ENCODE results near the gene FBXW11.
A peak's percentile ranks its signal among the peaks of the same experiment; 100 is the strongest.

Gene FBXW11

DNA sequence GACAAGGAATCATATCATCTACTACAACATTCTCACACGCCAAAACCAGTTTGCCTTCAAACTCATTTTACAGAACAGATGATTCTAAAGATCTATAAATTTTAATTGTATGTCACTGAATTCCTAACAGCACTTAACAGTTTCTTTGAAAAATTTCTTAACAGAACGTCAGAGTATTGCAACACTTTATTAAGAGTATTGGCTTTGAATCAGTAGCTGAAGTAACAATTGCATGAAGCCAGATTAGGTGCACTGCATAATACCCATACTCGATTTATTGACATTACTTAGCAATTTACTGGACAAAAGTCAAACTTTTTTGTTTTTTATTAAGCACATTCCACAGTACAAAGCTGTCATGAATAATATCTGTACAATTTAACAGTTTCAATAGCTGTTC lies 145.1 kb downstream of the FBXW11 start:
- no peak for DNase-seq

DNA sequence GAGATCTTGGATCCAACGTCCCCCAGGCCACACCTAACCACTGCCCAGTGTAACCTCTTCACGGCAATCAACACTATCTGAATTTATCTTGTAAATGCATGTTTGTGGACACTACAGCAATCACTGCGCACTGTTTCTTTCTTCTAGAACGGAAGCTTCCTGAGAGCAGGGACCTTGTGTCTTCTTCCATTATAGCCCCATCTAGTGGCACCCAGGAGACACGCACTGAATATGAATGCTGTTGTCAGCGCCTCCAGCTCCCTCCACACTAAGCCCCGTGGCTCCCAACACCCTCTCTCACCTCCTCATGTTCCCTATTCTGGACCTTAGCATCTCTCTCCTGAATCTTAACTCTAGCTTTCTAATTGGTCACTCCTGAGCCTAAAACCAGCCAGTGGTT lies 148.1 kb downstream of the FBXW11 start:
- no peak for DNase-seq

DNA sequence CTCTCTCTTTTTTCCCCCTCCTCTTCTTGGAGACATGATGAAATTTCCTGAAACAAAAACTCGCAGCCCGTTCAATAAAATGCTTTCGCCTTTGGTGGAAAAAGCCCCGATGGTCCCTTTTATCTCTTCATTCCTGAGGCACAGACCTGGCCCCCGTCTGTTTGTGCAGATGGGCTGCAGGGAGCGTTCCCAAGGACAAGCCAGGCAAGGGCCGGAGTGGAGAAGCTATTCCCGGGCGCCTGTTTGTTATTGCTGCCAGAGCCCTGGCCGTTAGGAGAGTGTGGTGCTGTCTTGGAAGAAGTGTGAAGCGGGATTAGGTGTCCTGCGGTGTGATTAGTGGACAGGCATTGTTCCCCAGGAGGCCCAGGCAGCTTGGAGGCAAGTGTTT lies 149.0 kb downstream of the FBXW11 start:
- no peak for DNase-seq

DNA sequence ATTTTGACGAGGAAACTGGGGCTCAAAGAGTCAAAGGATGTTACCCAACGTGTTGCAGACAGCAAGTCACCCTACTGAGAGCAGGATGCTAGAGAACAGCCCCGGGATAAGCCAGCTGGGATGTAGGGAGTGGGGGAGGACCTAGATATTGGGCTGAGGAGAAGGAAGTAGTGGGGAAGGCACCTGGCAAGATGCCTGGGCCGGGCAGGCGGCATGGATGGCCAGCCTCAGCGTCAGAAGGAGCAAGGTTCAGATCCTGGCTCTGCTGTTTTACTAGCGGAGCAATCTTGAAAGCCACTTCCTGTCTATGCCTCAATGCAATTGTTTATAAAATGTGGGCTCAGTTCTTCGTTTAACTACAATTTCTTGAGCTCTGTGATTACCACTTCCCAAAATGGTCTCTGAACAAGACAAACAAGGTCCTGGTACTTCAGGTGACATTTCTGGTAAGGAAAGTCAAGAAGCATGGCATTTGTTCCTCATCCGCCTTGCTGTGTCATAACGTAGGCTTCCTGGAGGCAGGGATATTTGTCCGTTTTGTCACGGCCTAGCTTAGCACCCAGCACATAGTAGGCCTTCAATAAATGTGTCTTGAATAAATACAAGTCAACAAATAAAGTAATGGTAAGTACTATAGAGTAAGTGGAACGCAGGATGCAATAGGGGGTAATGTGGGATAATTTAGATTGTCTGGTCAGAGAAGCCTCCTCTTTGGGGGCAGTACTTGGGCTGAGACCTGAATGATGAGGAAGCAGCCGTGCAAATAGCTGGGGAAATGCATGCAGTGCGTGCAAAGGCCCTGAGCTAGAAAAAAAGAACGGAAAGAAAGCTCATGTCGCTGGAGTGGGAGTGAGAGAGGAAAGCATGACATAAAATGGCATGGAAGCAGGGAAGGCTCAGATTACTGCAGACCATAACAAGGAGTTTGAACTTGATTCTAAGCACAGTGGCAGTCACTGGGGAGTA lies 150.4 kb downstream of the FBXW11 start:
- peak; percentile 14 for DNase-seq

DNA sequence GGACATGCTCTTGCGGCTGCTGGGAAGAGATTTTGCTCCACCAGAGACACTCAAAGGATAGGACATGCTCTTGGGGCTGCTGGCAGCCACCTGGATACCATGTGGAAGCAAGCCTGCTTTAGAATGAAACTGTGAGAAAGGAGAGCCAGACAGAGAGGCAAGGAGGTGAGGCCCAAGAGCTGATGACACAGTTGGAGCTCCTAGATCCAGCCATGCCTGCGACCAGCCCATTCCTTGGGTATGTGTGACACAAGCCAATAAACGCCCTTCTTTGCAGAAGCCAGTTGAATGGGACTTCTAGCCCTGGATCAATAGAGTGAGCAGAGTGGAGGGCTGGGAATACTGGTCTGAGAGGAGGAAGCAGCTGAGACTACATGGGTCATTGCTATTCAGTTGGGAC lies 151.2 kb downstream of the FBXW11 start:
- no peak for DNase-seq

DNA sequence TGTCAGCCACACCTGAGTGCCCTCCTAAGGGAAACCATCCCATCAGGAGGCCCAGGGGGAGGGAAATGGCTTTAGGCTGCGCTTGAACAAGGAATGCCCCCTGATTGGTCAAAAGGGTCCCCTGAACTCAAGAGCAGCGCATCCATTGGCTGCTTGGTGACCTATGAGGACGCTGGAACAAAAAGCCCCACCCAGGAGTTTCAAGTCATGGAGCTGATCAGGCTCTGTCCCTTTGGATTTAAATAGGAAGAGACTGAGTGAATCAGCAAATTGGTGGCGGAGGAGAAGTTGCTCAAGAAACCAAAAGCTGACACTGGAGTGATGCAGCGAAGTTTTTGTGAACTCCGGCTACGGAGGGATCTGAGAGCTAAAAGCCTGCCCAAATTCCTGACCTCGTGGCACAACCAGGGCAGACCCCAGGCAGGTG lies 154.2 kb downstream of the FBXW11 start:
- no peak for DNase-seq

DNA sequence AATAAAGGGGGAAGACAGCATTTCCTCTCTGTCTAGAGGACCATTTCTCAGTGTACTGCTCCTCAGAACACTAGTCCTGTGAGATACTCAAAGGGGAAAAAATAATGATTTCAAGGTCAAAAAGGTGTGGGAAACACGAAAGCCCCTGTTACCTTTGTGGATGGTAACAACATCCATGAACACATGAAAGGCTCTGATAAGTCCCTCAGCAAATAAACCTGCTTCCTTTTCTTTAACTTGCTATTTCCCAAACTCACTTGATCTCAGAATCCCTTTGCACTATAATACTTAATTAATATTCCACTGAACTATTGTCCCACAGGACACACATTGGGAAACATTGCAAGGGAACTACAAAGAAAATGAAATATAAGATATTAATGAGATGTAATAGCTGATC lies 155.2 kb downstream of the FBXW11 start:
- no peak for DNase-seq

DNA sequence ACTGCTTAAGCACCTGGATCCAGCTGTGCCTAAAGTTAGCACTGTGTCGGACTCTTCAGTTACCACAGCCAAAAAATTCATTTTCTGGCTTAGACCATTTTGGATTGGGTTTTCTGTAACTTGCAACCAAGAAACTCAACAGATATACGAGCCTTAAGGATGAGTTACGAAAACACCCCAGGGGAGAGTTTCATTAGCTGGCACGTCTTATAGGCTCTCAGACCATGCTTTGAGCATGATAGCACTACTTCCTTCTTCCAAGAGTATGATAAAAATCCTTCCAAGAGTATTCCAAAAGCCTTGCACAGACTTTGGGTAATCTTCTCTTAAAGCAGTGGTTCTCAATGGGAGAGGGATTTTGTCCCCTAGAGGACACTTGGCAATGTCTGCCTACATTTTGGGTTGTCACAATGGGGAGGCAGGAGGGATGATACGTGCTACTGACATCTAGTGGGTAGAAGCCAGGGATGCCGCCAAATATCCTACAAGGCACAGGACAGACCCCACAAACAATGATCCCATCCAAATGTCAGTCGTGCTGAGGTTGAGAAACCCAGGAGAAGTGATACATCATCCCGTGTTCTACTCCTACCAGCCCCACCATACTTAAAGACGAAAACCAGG lies 156.0 kb downstream of the FBXW11 start:
- peak; percentile 26 for DNase-seq

DNA sequence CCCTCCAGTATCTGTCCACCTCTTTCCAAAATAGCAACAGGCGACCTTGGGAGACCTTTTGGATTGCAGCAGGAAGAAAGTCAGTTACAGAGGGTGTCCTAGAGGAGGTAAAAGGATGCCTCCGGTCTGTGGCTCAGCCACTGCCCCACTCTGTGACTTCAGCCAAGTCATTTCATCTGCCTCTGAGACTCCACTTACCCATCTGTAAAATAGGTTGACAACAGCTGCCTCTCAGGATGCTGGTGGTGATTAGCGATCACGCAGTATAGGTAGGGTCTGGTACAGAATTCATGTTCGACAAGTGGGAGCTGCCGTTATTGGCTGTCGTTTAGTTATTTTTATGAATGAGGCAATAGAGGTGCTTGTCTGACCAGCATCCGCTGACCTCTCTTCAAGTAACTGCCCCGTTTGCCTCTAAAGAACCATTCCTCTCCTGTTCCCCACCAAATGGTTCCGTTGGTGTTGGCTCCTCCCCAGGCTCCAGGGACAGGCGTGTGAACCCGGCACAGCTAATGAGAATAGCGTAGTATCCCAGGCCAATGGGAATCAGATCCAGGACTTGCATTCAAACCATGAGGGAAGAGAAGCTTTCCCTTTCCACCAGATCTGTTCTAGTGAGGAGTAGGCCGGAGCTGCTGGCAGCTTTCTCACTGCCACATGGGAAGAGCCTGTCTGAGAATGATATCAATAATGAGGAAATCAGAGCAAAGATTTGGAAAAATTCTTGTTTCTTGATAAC lies 156.7 kb downstream of the FBXW11 start:
- DNase-seq = no peak

DNA sequence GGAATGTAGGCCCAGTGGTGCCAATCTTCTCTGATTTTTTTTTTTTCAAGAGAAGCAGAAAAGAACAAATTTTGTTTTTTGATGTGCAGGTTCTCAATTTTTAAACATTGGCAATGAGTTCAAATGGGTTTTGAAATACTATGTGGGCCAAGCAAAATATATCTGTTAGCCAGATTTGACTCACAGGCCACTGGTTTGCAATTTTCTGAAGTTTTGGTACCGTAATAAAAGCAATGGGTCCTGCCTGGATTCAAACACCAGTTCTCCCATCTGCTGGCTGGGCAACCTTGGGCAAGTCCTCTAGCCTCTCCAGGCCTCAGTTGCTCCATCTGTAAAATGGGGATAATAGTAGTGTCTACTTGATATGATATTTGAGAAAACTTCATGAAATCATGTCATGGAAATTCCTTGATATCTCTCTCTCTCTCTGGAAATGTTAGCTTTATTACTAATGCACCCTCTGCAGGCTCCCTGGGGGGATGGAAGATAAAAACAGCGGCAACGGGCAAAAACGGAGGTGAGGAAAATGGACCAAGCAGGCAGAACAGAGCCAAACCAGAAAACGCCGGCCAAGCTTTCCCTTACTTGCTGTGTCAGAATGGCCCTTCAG lies 157.4 kb downstream of the FBXW11 start:
- DNase-seq = no peak

DNA sequence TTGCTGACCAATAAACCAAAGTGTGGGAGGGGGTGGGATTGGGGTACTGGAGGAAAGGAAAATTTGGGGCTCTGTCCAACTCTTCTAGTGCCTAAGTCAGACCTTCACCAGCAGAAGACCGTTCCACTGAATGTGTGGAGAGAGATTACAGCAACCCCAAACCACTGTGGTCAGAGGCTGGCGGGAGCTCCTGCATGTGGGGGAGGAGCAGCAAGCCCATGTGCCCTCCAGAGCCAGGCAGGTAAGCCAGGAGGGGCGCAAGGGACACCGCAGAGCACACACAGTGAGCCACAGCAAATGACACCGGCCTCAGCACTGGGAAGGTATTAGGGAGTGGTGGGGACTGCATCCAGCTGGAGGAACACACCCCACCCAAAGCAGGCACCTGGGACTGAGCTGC lies 158.0 kb downstream of the FBXW11 start:
- DNase-seq = no peak

DNA sequence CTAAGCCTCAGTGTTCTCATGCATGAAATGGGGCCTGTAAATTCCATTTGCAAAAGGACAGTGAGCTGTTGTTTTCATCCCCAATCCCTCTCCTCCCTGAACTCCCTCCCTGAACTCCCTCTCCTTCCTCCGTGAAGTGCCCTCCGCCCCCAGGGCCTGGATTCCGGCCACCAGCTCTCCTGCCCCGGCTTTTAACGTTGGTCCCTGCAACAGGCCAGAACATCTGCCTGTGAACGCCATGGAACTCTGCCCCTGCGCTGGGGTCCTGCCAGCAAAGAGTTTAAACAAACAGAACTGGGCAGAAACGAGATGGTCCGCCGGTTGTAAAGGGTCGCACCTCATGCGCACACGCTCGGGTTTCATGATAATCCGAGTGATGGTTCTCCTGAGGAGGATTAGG lies 158.4 kb downstream of the FBXW11 start:
- DNase-seq = no peak

DNA sequence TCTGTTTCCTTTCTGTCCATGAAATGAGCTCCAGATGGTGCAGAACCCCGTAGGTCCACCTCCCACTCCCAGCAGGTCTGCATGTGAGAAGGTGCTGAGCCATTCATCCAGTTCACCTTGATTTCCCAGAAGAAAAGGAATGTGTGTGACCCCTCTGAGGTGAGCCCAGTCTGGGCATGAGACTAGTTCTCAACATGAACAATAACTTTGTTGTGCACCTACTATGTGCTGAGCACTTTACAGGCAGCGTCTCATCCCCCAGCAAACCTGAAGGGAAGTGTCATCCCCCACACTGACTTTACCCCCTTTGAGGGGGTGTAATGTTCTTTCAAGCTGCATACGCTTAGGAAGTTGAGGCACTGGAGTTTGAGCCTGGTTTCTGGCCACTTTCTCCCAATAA lies 159.4 kb downstream of the FBXW11 start:
- DNase-seq = no peak

DNA sequence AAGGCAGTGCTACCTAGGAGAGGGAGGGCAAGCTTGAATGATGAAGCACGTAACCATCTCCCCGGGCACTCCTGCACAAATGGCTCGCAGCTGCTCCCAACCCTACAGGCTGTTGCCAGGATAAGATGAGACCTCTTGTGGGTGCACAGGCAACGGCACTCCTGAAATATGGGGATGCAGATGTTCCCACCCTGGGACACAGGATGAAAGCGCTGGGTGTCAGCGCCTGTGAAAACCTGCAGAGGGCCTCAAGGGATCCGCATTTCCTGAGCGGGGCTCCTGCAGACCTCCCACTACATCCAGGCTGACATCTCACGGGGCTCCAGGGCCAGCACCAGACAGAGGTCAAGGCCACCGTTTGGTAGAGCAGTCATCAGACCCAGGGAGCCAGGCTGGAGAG lies 160.1 kb downstream of the FBXW11 start:
- no peak for DNase-seq

DNA sequence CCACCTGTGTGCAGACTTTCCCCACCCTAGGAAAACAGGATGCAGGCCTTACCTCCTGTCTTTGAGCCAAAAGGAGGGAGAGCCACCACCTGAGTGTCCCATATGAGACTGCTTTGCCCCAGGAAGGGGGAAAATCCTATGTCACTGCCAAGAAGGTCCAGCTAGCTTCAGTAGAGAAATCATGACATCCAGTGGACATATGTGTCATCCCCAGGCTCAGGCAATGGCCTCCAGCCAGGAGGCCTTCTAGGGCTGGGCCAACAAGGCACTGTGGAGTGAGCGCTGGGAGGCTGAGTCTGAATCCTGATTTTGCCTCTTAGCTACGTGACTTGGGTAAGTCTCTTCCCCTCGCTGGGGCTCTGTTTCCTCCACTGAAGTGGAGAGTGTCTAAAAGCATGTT lies 160.6 kb downstream of the FBXW11 start:
- DNase-seq = peak; percentile 49

DNA sequence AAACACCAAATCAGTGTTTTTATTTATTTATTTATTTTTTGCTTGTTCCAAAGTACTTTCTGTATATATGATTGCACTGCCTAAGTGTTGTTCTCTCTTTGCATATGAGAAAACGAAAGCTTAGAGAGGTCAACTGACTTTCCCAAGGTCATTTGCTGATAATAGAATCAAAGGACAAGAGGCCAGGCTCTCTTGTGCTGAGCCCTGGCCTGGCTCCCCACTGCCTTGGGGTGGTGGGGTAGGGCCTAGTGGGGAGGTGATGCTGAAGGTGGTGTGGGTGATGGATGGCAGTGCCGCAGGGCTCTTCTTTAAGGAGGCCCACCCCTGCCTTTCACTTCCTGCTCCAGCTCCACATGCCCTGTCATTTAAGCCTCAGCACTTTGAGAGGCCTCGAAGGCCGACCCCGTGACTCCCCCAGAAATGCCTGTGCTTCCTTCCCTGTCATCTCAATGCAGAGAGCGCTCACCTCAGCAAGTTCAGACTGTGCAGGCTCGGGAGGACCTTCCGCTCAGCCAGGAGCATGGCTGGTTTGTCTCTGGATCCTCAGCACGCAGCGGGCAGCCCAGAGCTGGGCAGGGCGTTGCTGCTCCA lies 161.3 kb downstream of the FBXW11 start:
- DNase-seq = no peak

DNA sequence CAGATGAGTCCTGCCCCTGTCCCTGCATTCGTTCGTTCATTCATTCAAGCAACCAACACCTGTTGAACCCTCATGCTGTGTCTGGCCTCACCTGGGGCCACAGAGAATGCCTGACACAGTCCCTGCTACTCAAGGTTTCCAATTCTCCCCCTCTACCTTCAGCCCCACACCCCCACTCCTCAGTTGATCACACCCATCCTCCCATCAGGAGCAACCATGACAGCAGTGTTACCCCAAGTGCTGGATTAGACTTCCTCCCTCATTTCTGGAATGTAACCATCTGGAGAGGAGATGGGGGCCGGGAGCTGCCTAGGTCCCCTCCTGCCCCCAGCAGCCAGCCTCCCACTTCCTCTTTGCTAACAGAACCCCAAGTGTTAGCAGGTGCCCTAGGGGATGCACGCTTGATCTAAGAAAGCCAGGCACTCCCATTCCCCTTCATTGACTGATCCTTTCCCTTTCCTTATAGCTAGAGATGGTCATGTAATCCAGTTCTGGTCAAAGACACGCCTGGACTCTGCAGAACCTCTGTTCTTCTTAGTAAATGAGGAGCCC lies 163.6 kb downstream of the FBXW11 start:
- no peak for DNase-seq

DNA sequence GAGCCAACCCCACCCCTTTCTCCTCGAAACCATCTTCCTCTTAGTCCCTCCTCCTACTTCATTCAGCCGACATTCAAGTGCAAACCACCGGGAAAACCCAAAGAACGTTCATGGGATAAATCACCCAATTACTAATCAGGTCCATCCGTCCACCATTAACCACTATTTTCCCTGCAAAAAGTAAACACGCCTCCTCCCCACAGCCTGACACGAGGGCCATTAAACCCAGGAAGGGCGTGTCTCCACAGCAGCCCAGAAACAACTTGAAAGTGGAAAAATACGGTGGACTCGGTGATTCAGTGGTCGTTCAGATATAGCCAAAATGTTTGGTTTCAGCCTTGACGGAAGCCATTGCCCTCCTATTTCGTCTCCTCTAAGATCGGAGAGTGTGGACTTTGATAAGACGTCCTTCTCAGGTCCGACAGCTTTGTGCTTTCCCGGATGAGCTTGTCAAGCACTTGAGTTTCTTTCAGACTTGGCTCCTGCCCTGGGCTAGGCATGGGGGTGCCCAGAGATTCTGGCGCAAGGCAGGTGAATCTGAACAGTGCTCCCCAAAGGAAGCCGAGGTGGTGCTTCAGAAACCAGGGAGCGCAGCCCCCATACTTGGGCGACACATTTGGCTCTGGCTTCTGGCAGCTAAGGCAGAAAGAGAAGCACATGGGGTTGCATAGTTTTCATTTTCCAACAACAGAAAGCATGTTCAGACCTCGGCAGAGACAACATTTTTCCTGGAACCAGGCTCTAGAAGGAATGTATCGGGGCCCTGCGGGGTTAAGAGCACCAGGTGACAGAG lies 164.3 kb downstream of the FBXW11 start:
- no peak for DNase-seq

DNA sequence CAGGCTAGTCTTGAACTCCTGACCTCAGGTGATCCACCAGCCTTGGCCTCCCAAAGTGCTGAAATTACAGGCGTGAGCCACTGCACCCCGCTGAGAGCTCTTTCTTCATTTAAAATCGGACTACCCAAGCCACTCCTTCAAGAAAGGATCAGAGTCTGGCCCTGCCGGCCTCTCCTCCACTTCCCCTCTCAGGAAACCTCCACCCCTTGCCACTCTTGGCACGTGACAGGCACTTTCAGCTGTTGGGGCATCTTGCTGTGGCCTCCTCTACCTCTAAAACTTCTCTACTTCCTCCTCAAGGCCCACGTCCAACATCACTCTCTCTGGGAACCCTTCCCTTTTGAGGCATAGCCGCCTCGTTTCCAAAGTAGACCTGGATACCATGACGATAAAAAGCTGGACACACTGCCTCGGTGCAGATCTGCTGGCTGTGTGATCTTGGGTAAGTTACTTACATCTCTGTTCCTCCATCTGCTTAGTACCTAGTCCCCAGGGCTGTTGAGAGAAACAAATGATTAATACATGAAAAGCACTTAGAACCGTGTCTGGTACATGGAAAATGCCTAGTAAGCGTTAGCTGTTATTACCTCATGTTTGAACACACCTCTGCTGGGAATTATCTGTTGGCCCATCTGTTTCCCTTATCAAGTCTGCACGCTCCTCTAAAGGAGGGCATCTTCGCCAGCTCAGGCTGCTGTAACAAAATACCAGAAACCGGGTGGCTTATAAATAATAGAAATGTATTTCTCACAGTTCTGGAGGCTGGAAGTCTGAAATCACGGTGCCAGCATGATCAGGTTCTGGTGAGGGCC lies 165.5 kb downstream of the FBXW11 start:
- DNase-seq = no peak

DNA sequence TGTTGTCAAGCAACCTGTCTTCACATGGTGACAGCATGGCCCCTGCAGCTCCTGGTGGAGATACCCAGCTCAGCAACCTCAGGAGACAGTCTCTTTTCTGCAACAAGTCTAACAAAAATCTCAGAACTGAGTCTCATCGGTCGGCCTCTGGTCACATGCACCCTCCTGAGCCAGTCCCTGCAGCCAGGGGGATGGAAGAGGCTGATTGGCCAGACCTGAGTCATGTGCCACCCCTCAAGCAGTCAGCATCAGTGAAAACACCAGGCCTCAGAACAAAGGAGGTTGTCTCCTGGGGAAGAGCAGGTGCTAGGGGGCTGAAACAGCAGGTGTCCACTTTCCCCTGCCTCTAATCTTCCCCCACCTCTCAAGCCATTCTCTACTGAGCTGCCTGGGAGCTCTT lies 166.4 kb downstream of the FBXW11 start:
- no peak for DNase-seq

DNA sequence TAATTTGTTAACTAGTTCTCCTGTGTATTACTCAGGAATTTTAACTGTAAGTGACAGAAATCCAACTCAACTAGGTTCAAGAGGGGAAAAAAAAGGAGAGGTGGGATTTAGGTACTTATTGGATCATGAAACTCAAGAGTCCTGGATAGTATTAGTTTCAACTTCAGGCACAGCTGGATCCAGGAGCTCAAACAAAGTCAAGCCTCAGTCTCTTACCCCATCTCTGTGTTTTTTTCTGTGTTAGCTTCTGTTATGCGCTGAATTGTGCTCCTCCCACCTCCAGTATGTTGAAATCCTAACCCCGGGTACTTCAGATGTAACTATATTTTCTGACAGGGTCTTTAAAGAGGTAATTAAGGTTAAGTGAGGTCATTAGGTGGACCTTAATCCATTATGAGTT lies 167.3 kb downstream of the FBXW11 start:
- no peak for DNase-seq

Data from EL (cell line).